GM19025 (cell line): ENCODE data around the gene UVSSA.
"Not testable (repeated sequence)": the region's sequence is repeated elsewhere in the genome, so short reads cannot be mapped to it uniquely, and the experiment has no call there.

Source experiments
- ATAC-seq: cut with Tn5 transposase; IDR thresholded peaks from one replicate; pipeline ENCODE4 v1.9.1; 2021; ENCODE audit warnings: mild to moderate bottlenecking, low read depth, moderate library complexity; ENCODE audit not compliant: unreplicated experiment

UVSSA gene

DNA sequence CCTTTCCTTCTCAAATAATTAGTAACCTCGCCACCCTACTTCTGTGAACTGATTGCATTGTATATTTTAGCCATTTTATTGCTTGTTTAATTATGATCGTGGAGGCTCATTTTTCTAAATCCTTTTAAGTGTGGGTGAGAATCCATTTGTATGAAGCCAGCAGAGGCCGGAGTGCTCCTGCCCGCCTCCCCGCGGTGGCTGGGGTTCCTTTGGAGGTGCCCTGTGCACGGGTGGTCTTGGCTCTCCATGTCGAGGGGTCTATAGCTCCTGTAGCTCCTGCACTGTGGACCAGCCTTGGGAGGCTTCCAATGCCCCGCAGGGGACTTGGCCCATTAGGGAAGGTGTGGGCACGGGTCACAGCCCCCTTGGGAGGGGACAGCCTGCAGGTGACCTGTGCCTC is 15.0 kb downstream of the UVSSA start:
- ATAC-seq = no peak

DNA sequence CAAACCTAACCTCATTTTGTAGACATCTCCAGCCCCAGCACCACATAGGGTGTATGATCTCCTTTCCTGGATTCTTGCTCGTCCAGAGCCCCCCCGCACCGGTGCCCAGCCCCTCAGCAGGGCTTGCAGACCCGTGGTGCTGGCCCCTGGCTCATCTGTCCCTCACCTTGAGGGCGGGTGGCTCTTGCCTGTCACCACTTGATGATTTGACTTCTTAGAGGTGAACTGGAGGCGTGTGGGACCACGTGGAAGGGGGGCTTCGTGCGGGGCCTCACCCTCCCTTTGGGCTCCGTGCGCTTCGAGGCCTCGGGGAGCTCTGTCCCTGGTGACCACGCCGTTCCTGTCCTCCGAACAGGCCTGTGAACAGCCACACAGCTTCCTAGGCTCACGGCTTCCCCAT is 15.5 kb downstream of the UVSSA start:
- no peak for ATAC-seq

DNA sequence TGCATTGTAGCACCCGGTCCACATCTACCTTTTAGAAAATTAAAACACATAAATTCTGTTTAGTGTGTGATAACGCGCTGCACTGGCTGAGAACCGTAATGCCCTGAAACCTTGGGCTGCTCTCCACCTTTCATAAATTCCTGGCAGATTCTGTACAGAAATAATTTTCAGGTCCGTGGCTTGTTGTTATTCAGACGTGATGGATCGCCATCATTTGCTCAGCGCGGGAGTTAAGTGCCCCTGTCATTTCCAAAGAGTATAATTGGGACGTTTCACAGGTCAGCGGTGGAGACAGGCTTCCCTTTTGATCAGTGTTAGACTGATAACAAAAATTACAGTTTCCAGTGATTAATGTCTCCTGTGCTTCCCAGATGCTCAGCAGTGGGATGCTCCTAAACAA is 16.5 kb downstream of the UVSSA start:
- ATAC-seq = no peak

GRCh38 chr4:1364217-1364616 is 17.2 kb downstream of the UVSSA start:
- no peak for ATAC-seq

- ATAC-seq = no peak
Measured at GRCh38 chr4:1364748-1365147, 17.7 kb downstream of the UVSSA start.

- no peak for ATAC-seq
Measured at GRCh38 chr4:1365271-1366178, 18.5 kb downstream of the UVSSA start.

DNA sequence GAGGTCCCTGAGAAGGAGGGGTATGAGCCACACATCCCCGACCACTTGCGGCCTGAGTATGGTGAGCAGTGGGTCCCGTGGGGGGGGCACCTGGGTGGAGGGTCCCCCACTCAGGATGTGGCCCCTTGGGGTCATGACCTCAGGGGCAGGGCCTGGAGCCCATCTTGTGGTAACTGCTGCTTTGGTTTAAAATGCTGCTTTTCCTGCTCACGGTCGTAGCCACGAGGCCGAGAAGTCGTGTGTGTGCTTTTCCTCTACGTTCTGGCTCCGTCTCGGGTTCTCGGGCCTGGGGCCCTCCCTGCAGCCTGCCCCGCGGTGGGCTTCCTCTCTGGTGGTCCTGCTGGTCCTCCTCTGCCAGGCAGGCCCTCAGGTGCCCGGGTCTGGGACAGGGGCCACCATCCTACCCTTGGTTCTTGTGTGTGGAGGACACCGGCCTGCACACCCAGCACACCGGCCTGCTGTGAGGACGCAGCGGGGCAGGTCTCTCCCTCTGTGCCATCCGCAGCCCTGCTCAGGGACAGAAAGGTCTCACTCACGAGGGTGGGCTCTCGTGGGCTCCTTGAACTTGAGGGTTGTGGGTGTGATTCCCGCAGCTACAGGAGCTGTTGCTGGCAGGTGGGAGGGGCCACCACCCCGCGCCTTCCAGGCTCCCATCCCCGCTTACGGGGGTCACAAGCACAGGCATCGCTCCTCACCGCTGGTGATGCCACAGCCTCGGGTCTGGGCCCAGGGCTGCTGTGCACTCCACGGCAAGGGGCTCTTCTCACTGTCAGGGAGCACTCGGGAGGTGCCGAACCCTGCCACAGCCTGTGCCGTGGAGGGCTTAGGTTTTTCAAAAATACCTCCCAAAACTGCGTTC is 19.6 kb downstream of the UVSSA start:
- ATAC-seq = no peak

GRCh38 chr4:1367230-1367935 is 20.4 kb downstream of the UVSSA start:
- ATAC-seq = no peak

GRCh38 chr4:1367936-1368289 is 20.9 kb downstream of the UVSSA start:
- ATAC-seq = no peak

- no peak for ATAC-seq
Measured at GRCh38 chr4:1368421-1369090, 21.5 kb downstream of the UVSSA start.

- ATAC-seq = no peak
Measured at GRCh38 chr4:1369091-1369450, 22.1 kb downstream of the UVSSA start.

- ATAC-seq = no peak
Measured at GRCh38 chr4:1369479-1370079, 22.6 kb downstream of the UVSSA start.

GRCh38 chr4:1370321-1371124 is 23.5 kb downstream of the UVSSA start:
- ATAC-seq = no peak

GRCh38 chr4:1371176-1372165 is 24.5 kb downstream of the UVSSA start:
- no peak for ATAC-seq

DNA sequence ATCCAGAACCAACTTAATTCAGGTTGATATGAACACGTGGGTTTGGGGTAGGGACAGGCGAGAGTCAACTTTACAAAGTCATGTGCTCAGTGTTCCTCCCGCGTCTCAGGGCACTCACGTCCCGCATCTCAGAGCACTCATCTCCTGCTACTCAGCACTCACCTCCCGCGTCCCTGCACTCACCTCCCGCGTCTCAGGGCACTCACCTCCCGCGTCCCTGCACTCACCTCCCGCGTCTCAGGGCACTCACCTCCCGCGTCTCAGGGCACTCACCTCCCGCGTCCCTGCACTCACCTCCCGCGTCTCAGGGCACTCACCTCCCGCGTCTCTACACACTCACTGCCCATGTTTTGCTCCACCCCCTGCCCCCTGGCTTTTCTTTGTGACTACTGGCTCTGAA is 25.6 kb downstream of the UVSSA start:
- not testable (repeated sequence) for ATAC-seq

- ATAC-seq = no peak
Measured at GRCh38 chr4:1373892-1374705, 27.1 kb downstream of the UVSSA start.

- no peak for ATAC-seq
Measured at GRCh38 chr4:1374706-1375045, 27.7 kb downstream of the UVSSA start.
